ENCODE measurements around the gene MRPL39. TPM values are rescaled to one million over a fixed set of nuclear protein-coding genes. Genes with fewer than 3 reads are reported as not detected.

MRPL39 gene
- polyA plus RNA-seq, 3 donors: 5.1 to 22.3 (median 15.5) TPM

DNA sequence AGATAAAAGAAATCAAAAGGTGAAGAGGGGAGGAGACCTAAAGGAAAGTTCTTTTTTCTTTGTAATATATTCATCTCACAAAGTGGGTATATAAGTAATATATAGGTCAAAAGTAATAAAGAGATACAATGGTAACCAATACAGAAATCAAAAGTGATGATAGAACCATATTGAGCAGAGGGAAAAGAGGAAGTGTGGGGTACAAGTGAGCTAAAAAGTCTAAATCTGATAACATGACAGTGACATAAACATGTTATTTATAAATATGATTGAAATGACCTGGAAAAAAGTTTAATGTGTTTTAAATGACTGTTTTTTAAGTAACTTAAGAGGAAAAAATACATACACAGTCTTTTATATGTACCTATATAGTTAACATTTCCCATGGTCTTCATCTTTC is 70.5 kb downstream of the MRPL39 start:
- TF ChIP-seq, protein P1, sequence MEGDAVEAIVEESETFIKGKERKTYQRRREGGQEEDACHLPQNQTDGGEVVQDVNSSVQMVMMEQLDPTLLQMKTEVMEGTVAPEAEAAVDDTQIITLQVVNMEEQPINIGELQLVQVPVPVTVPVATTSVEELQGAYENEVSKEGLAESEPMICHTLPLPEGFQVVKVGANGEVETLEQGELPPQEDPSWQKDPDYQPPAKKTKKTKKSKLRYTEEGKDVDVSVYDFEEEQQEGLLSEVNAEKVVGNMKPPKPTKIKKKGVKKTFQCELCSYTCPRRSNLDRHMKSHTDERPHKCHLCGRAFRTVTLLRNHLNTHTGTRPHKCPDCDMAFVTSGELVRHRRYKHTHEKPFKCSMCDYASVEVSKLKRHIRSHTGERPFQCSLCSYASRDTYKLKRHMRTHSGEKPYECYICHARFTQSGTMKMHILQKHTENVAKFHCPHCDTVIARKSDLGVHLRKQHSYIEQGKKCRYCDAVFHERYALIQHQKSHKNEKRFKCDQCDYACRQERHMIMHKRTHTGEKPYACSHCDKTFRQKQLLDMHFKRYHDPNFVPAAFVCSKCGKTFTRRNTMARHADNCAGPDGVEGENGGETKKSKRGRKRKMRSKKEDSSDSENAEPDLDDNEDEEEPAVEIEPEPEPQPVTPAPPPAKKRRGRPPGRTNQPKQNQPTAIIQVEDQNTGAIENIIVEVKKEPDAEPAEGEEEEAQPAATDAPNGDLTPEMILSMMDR (IDR thresholded peaks at IDR 0.05): no peak
- no peaks in the 10 kb centered on the region for H3K27me3 Mint-ChIP-seq (ENCODE audit: low read depth in 3 of 3)
- no peaks in the 10 kb centered on the region for H3K36me3 Mint-ChIP-seq

DNA sequence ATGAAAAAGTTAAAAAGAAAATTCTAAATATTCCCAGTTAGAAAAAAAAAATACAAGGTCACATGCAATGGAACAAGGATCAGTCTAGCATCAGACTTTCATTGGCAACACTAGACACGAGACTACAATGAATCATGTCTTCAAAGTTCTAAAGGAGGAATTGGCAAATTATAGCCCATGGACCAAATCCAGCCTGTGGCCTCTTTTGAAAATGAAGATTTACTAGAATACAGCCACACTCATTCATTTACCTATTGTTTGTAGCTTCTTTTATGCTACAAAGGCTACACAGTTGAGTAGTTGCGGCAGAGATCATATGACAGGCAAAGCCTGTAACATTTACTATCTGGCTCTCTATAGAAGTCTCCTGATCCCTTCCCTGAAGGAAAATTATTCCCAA is 71.4 kb downstream of the MRPL39 start:
- Histone ChIP-seq H2AFZ (ENCODE audit: insufficient read depth, low read depth, low read length, poor library complexity, severe bottlenecking) (no peak overlapping the region), H3K27ac (ENCODE audit: low read depth in 1 of 2, low read length in 2 of 2) (no peak overlapping the region), H3K9ac (ENCODE audit: insufficient read depth, low read length, poor library complexity, severe bottlenecking) (no peak overlapping the region), H3K79me2 (ENCODE audit: insufficient read depth, low read length) (no peaks in the 10 kb centered on the region), H4K20me1 (ENCODE audit: insufficient read depth, low read length) (no peaks in the 10 kb centered on the region), H3K36me3 (replicated peaks in 1 of 2; ENCODE audit: control insufficient read depth in 1 of 2, insufficient read depth in 2 of 2, low read length in 2 of 2) (no peaks in the 10 kb centered on the region), H3K27me3 (ENCODE audit: control insufficient read depth in 2 of 2, insufficient read depth in 2 of 2, low read length in 2 of 2) (no peaks in the 10 kb centered on the region), H3K4me3 (replicated peaks in 1 of 3; ENCODE audit: low read depth in 2 of 3, low read length in 3 of 3) (no peak overlapping the region), H3K4me2 (replicated peaks; ENCODE audit: extremely low read depth, low read length, poor library complexity, severe bottlenecking) (no peak overlapping the region), H3K4me1 (ENCODE audit: control insufficient read depth in 1 of 2, insufficient read depth in 2 of 2, low read length in 2 of 2) (no peaks in the 10 kb centered on the region), H3K9me3 (replicated peaks in 1 of 2; ENCODE audit: control insufficient read depth in 1 of 2, insufficient read depth in 1 of 2, low read length in 2 of 2) (peaks cover 13 to 22% of the 10 kb centered on the region in 2 donors)
- intact Hi-C loops (cut with micrococcal nuclease): no loop called here
- DNase-seq: no peak
- Mint-ChIP-seq H3K36me3 (no peaks in the 10 kb centered on the region), H3K27ac (no peak overlapping the region), H3K4me3 (no peak overlapping the region), H3K9me3 (peaks cover 14 to 41% (median 24%) of the 10 kb centered on the region in 7 donors), H3K27me3 (ENCODE audit: low read depth in 3 of 3) (no peaks in the 10 kb centered on the region), H3K4me1 (no peaks in the 10 kb centered on the region)
- 100% methylated on average over 1 of the region's 2 CpGs for WGBS (ENCODE audit: insufficient coverage)
- TF ChIP-seq, protein P1 (IDR thresholded peaks at IDR 0.05): no peak

More for the DNA sequence above, 70.5 kb downstream of the MRPL39 start:
- Histone ChIP-seq H3K27me3 (ENCODE audit: control insufficient read depth in 2 of 2, insufficient read depth in 2 of 2, low read length in 2 of 2) (no peaks in the 10 kb centered on the region), H4K20me1 (ENCODE audit: insufficient read depth, low read length) (no peaks in the 10 kb centered on the region), H2AFZ (ENCODE audit: insufficient read depth, low read depth, low read length, poor library complexity, severe bottlenecking) (no peak overlapping the region), H3K4me2 (replicated peaks; ENCODE audit: extremely low read depth, low read length, poor library complexity, severe bottlenecking) (no peak overlapping the region), H3K9me3 (replicated peaks in 1 of 2; ENCODE audit: control insufficient read depth in 1 of 2, insufficient read depth in 1 of 2, low read length in 2 of 2) (peaks cover 13 to 18% of the 10 kb centered on the region in 2 donors), H3K36me3 (replicated peaks in 1 of 2; ENCODE audit: control insufficient read depth in 1 of 2, insufficient read depth in 2 of 2, low read length in 2 of 2) (no peaks in the 10 kb centered on the region), H3K79me2 (ENCODE audit: insufficient read depth, low read length) (no peaks in the 10 kb centered on the region), H3K9ac (ENCODE audit: insufficient read depth, low read length, poor library complexity, severe bottlenecking) (no peak overlapping the region), H3K27ac (ENCODE audit: low read depth in 1 of 2, low read length in 2 of 2) (no peak overlapping the region), H3K4me3 (replicated peaks in 1 of 3; ENCODE audit: low read depth in 2 of 3, low read length in 3 of 3) (no peak overlapping the region), H3K4me1 (ENCODE audit: control insufficient read depth in 1 of 2, insufficient read depth in 2 of 2, low read length in 2 of 2) (no peaks in the 10 kb centered on the region)
- DNase-seq: no peak
- Mint-ChIP-seq H3K9me3 (peaks cover 13 to 33% (median 19%) of the 10 kb centered on the region in 7 donors), H3K4me1 (no peaks in the 10 kb centered on the region), H3K4me3 (no peak overlapping the region), H3K27ac (no peak overlapping the region)
- intact Hi-C loops (cut with micrococcal nuclease): no loop called here

Other genes starting within 250 kb of the MRPL39 start
- gene JAM2, start 31.8 kb upstream of the MRPL39 start, polyA plus RNA-seq: under 1 TPM in 1 of 3 donors, not detected in 2; 0.01 TPM
- gene ATP5PF, start 127.4 kb upstream of the MRPL39 start, polyA plus RNA-seq: 100 to 1,000 TPM; 124 to 360 (median 340) TPM
- 10 to 100 TPM in 2 of 3 donors, 1 to 10 TPM in 1; 7.1 to 20.1 (median 12.9) TPM for gene GABPA, start 127.5 kb upstream of the MRPL39 start, polyA plus RNA-seq